Left kidney (tissue), 8 donors: Measurements from ENCODE around the gene ERG. TPM values are rescaled to one million over a fixed set of nuclear protein-coding genes. Genes with fewer than 3 reads are reported as not detected.

ENCODE experiments used
- DNase-seq: peaks from one replicate; pipeline ENCODE4 v3.0.0-alpha.2; 2013
- long read RNA-seq, 8 donors: transcript quantifications; one replicate each; lab custom pipeline, GENCODE V29; 2026
- polyA plus RNA-seq: library from polyadenylated mRNA; unstranded; fragments of 120-200 nt; gene quantifications from one replicate; pipeline ENCODE4 v1.2.1, GENCODE V29; 2013; ENCODE audit not compliant: insufficient read length

The ERG gene, protein sequence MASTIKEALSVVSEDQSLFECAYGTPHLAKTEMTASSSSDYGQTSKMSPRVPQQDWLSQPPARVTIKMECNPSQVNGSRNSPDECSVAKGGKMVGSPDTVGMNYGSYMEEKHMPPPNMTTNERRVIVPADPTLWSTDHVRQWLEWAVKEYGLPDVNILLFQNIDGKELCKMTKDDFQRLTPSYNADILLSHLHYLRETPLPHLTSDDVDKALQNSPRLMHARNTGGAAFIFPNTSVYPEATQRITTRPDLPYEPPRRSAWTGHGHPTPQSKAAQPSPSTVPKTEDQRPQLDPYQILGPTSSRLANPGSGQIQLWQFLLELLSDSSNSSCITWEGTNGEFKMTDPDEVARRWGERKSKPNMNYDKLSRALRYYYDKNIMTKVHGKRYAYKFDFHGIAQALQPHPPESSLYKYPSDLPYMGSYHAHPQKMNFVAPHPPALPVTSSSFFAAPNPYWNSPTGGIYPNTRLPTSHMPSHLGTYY
- 17.4 TPM for polyA plus RNA-seq
- long read RNA-seq, donor 1, full-length matches to known transcripts = 4 of 4 reads
- long read RNA-seq, donor 1, partial matches to known transcripts = 0 of 4 reads
- long read RNA-seq, donor 1, other reads (novel, unspliced or antisense) = 0 of 4 reads
- long read RNA-seq, donor 2, full-length matches to known transcripts = 1 of 1 reads
- long read RNA-seq, donor 2, partial matches to known transcripts = 0 of 1 reads
- long read RNA-seq, donor 2, other reads (novel, unspliced or antisense) = 0 of 1 reads
- long read RNA-seq, donor 3, full-length matches to known transcripts = 4 of 4 reads
- long read RNA-seq, donor 3, partial matches to known transcripts = 0 of 4 reads
- long read RNA-seq, donor 3, other reads (novel, unspliced or antisense) = 0 of 4 reads
- long read RNA-seq, donor 4 = 0 reads
- long read RNA-seq, donor 5, full-length matches to known transcripts = 3 of 3 reads
- long read RNA-seq, donor 5, partial matches to known transcripts = 0 of 3 reads
- long read RNA-seq, donor 5, other reads (novel, unspliced or antisense) = 0 of 3 reads
- long read RNA-seq, donor 6 = 0 reads
- long read RNA-seq, donor 7, full-length matches to known transcripts = 3 of 3 reads
- long read RNA-seq, donor 7, partial matches to known transcripts = 0 of 3 reads
- long read RNA-seq, donor 7, other reads (novel, unspliced or antisense) = 0 of 3 reads
- long read RNA-seq, donor 8 = 0 reads

DNA sequence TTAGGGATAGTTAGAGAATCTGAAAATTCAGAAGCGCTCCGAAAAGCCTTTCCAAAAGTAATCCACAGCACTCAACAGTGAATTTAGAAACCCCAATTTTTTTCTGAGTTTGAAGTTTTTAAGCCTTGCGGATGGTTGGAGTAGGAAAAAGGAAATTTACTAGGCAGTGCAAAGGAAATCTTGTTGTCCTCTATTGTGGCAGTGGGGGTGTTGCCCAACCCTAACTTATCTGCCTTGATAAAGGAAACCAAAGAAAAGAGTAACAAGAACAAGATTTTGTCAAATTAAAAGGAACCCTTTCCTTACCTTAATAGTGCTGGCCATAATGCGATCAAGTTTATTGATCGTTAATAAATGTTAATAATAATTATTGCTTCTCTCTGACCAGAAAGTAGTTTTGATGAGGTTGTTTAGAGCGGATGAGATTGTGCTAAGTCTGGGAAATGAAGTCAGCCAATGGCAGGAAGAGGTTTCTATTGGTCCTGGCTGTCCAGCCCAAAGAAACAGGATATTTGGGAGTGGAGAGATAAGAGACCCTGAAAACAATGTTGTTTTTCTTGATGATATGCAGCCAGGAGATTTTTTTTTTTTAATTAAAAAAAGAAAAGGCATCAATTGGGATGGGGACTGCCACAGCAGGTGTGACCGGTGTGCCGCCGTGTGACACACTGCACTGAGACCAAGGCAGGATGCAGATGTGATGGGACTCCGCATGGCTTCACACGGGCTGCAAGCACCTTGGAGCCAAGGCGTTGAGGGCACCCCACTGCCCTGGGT, at the start of gene ERG:
Gene ERG (minus strand): TSS at position 421 of the 777 bp plus-strand sequence. CDS start 97 bp downstream, at position 324.
- no peak for DNase-seq

- no peak for DNase-seq
These were observed 46.4 kb upstream of the ERG start for GRCh38 chr21:38544661-38545060.

DNA sequence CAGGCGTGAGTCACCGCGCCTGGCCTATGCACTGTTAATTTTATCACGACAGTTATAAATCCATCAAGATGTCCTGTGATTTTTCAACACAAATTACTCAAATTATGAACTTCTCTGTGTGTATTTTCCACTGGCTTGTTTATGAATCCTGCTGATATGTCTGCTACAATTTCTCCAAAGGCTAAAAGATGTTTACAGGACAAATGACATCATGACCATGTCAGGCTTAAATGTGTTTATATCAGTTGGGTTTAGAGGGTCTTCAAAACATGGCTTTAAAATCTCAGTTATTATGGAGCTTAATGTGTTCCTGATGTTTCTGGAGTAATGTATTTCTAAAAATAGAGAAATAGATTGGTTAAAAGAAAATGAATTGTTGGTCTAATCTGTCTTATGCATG, 44.0 kb upstream of the ERG start:
- DNase-seq = no peak

DNA sequence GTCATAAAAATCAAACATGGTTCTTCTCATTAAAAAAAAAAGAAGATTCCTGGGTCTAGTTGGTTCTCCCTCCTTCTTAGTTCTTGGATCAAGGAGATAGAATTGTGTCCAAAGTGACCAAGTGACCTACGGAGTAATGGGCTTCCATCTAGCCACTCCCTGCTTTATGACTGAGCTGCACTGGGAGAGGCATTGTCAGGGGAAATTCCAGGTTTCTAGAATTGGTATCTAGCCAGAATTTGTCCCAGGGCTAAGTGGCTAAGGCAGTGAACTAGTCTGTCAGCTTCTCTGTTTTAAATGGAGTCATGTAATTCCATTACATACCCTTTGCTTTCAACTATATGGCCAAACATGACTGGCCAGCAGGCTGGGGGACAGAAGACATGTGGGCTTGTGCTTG, 40.1 kb upstream of the ERG start:
- no peak for DNase-seq

DNA sequence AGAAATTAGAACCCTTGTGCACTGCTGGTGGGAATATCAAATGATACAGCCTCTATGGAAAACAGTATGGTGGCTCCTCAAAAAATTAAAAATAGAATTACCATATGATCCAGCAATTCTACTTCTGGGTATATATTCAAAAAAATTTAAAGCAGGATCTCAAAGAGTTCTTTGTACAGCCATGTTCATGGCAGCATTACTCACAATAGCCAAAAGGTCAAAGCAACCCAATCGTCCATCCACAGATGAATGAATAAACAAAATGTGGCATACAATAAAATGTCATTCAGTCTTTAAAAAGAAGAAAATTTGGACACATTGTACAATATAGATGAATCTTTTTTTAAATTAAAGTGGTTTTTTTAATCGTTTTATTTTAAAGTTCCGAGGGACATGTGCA, 36.3 kb upstream of the ERG start:
- DNase-seq = no peak

GRCh38 chr21:38533887-38534286, 35.6 kb upstream of the ERG start:
- DNase-seq = no peak

- peak; percentile 37 for DNase-seq
These were observed 33.3 kb upstream of the ERG start for GRCh38 chr21:38531591-38531990.

DNA sequence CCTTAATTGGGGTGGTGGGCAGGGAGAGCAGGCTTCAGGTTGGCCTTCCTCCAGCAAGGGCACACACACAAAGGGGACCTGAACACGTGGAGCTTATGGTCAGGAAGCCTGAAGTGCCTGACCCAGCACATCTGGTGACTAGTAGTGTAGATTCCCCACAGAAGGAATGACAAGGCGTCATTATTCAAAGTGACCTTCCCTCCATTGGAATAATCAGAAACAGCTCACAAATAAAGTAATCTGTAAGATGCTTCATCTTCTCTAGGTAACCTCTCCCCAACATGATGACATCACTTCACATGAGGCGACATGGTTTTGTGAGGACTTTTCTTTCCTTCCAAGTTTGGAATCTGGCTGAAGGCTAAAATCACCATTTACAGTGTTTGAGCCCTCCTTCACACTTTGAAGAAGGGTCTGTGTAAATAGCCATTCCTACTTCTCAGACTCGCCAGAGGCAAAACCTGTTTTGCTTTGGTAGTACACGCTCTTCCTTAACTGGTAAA, 32.8 kb upstream of the ERG start:
- DNase-seq = no peak

- no peak for DNase-seq
These were observed 29.5 kb upstream of the ERG start for GRCh38 chr21:38527737-38528136.

- no peak for DNase-seq
These were observed 27.2 kb upstream of the ERG start for GRCh38 chr21:38525454-38525853.

DNA sequence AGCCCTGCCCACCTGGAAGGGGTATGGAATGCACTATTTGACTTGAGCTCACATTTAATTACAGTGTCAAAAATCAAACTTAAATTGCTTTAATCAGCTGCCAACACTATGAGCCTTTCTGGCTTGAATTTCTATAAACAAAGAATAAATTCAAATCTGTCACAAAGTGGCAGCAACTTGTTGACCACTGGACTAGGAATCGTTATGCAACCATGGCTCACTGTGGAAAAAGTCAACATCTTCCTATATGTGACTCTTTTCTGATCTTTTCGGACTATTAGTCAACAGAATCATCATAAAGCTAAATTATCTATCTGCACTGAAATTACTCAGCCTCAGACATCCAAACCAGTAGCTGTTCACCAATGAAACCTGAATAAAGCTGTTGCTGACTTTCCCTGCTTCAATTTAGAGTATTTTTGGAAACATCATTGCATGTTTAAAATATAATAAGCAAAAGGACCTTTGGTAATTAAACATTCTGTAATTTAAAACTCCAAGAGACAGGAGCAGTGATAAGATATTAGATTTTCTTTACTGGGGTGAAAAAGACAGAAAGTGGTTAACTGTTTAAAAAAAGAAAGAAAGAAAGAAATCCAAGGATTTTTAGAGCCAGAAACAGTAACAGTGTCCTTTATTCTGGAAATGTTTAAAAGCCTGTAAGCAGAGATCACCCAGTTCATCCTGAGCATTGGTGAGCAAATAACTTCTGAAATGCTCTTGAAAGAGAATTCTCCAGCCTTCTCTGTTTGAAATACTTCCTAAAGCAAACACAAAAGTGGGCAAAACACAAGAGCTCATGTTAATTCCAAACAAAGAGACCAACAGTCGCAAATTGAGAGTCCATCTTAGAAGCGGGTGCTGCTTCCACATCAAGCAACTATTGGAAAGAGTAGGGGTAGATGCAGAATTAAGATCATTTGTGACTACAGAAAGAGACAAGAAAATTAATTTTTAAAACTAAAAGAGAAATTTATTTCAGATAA, 26.2 kb upstream of the ERG start:
- no peak for DNase-seq

- no peak for DNase-seq
These were observed 22.2 kb upstream of the ERG start for GRCh38 chr21:38520511-38520910.

GRCh38 chr21:38511662-38512243, 13.5 kb upstream of the ERG start:
- no peak for DNase-seq

DNA sequence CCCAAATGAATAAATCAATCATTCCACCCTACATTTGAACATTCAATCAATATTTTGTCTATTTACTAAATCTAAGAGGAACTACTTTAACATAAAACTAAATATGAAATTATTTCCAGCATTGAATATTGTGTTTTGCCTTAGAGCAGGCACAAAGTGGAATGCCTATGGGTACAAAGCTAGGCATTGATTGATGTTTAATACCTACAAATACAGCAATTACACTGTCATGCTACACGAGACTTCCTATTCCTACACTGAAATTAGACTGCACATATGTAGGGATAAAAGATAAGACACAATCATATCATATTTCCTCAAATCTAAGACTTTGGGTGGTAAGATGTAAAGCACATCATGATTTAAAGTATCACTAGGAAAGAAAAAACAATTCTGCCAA, 12.9 kb upstream of the ERG start:
- no peak for DNase-seq

- DNase-seq = no peak
These were observed 9.2 kb upstream of the ERG start for GRCh38 chr21:38507374-38507942.

DNA sequence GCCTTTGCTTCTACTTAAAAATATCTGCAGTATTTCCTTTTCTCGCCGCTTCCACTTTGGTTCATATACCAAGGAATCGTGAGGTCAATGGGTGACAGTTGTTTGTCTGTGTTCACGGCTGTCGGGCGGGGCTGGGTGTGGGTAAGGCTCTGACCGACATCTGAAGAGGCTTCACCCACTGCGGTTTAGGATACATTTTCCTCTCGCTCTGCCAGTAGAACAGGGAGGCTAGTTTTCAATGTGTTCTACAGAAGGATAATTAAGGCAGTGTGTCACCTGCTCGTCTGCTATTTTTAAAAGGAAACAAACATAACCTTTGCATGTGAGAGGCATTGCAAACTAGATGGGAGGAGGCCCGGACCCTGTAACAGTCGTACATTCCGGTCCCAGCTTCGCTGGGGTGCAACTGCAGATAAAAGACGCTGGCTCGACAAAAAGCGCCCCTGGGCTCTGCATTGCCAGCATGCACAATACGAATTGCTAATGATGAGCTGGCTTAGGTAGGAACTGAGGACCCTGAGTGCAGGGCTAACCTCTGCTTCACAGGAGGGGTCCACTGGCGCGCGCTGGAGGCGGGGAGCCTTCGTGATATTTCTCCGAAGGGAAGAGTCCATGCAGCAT, 8.5 kb upstream of the ERG start:
- DNase-seq = no peak

- DNase-seq = peak; percentile 71
These were observed 7.6 kb upstream of the ERG start for GRCh38 chr21:38505654-38506523.

- no peak for DNase-seq
These were observed 5.8 kb upstream of the ERG start for GRCh38 chr21:38504066-38504465.
